GM19193 (cell line): ENCODE results near the gene ABLIM2.

Experiments used
- POLR2A ChIP-seq: IDR thresholded peaks from 4 replicates; pipeline ENCODE4 v1.6.1; 2011; ENCODE audit not compliant: insufficient read depth, insufficient read length; ENCODE audit errors: extremely low read depth

ABLIM2 gene

DNA sequence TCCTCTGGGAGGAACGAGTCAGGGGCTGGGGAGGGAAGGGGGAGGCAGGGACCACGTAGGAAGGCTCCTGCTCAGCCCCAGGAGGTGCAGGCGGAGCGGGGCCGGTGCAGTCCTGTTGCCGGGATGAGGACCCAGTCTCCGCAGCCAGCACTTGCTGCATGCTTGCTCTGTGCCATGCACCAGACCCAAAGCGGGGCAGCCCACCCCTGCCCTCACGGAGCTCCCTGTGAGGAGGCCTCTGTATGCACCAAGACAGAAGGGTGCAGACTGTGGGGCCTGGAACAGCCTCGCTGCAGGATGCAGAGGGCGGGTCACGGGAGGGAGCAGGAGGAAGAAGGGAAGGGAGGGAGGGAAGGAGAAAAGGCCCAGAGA lies 61.9 kb downstream of the ABLIM2 start:
- no peak for TF ChIP-seq POLR2A

DNA sequence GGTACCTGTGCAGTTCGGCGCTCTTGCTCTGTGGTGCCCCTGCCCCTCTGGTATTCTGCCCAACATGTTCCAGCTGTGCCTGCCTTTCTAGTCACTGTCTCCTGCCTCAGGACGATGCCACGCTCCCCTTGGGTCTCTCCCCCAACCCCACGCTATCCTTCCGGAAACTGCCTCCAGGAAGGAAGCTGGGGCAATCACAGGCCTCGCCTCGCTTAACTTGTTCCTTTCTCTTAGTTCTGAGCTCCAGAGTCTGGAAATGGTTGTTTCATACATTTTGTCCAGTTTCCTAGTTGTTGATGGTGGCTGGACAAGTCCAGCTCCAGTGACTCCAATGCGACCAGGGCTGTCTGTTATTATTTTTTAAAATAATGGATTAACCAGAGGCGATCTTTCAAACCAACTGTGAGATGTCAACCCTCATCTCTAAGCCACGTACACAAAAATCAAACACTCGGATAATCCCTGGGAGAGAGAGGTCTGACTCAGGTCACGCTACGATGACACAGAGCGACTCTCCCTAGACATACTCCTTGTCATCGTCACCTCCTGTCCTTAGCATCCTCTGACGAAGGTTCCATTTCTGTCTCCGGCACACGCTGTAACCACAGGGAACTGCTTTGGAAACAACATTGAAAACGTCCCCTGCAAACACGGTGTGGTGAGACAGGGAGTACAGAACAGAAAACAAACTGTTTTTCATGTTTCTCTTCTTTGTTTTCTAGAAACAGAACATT lies 62.5 kb downstream of the ABLIM2 start:
- TF ChIP-seq POLR2A: no peak

DNA sequence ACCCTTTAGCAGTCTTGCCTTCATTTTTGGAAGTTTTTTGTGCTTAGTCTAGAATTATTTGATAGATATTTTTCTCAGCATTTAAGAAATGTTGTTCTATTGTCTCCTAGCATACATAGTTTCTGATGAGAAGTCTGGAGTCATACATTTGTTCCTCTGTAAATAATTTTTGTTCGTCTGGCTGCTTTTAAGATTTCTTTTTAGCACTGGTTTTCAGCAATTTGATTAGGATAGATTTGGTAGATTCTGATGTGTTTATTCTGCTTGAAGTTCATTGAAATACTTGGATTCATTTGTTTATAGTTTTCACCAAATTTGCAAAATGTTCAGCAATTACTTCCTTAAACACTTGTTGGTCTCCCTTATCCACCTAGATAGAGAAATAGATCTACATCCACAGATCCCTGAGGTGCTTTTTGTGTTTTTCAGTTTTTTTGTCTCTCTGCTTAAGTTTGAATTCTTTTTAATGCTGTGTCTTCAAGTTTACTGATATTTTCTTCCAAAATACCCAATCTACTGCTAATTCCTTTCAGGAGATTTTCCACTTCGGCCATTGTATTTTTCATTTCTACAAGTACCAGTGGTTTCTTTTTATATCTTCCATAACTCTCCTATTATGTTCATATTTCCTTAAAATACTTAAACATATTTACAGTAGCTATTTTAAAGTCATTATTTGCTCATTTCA lies 64.9 kb downstream of the ABLIM2 start:
- TF ChIP-seq POLR2A: no peak

DNA sequence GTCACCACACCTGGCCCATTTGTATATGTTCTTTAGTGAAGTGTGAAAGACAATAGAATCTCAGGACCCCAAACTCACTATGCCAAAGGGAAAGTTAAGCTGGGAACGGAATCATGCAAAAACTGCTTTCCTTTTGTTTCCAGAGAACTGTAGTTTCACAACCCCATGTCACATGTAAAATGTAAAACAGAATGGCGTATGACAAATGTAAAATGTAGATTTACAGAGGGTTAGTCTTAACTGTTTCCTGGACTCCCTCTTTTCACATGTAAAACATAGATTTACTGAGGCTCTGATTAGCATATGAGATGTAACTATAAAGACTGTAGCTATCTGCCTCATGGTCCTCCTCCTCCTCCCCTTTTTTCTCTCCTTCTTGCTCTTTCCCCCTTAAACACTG lies 66.3 kb downstream of the ABLIM2 start:
- no peak for TF ChIP-seq POLR2A

DNA sequence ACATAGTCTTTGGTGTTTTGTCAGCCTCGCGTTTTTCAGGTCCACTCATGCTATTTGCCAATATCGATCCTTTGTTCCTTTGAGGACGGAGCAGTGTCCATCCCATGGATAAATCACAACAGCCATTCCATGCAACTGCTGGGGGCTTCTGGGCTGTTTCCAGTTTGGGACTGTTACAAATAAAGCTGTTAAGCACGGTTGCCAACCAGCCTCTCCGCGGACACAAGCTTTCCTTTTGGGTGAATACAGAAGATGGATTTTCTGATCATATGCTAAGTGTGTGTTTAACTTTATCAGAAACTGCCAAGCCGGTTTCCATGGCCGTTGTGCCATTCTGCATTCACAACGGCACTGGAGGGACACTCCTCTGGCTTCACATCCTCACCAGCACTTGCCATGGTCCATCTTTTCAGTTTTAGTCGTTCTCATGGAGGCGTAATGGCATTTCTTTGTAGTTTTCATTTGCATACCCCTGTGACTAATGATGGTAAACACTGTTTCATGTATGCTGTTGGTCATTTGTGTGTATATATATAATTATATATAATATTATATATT lies 67.8 kb downstream of the ABLIM2 start:
- TF ChIP-seq POLR2A: no peak

DNA sequence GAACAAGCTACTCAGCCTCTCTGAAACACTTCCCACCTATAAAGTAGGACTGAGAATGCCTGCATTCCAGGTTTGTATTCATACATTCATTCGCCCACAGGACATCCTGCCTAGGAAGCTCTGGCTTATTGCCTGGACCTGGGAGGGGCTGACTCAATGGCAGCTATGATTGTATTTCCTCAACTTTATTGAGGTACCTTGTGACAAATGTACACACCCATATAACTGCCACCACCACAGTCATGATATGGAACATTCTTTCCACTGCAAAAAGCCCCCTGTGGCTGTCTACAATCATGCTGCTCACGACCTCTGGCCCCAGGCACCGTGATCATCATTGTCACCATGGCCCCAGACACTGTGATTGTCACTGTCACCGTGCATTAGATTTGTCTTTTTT lies 68.3 kb downstream of the ABLIM2 start:
- no peak for TF ChIP-seq POLR2A

DNA sequence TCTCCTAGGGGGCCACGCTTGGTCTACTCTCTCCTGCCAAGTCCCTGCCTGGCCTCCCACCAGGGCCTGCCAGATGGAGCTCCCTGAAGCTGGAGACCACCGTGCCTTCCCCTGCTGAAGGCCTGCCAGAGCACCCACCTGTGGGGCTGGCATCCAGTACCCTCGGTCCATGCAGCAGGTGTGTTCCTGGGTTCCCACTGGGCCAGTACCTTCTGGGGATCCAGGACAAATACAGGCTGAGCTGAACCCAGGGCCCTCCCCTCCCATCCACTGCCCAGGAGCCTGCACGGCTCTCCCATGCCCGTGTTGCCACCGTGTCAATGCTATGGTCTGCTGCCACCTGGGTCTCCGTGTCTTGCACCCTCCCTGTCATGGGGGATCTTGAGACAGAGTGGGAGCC lies 68.8 kb downstream of the ABLIM2 start:
- no peak for TF ChIP-seq POLR2A

DNA sequence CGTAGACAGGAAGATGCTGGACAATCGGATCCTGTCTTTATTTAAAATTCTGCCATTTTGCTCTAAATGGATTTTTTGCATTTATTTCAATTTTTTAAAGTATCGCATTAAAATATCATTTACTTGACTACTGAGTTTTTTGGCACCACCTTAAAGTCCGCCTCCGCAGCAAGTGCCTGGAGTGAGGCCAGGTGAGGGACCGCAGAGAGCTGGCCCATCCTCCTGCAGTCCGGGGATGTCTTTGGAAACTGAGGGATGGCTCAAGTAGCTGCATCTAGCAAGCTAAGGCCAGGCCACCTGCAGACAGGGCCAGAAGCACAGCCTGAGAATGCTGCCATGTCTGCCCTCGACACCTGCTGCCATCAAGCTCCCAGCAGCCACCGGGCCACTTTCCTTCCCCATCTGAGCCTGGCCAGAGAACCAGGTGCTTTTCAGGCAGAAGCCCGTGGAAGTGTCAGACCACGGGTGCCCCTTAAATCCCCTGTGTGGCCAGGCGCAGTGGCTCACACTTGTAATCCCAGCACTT lies 69.6 kb downstream of the ABLIM2 start:
- TF ChIP-seq POLR2A: no peak

DNA sequence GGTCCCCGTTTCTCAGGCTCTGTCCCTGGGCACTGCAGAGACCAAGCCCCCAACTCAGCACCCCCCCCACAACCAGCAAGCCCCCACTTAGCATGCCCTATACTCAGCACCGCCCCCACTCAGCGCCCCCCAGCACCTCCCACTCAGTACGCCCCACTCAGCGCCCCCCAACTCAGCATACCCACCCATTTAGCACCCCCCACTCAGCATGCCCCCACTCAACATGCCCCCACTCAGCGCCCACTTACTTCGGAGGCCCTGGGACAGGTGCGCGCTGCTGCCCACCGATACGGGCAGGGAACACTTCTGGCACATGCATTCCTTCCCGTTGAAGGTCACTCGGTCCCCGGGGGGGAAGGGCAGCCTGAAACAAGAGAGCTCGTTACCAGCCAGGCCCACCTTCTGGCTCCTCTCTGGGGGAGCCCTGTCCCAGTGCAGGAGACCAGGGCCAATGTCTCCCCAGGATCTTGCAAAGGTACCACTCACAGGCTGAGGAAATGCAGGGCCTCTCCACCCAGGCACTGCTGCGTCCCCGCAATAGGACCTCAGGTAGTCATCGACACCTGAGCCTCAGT lies 70.6 kb downstream of the ABLIM2 start:
- no peak for TF ChIP-seq POLR2A

DNA sequence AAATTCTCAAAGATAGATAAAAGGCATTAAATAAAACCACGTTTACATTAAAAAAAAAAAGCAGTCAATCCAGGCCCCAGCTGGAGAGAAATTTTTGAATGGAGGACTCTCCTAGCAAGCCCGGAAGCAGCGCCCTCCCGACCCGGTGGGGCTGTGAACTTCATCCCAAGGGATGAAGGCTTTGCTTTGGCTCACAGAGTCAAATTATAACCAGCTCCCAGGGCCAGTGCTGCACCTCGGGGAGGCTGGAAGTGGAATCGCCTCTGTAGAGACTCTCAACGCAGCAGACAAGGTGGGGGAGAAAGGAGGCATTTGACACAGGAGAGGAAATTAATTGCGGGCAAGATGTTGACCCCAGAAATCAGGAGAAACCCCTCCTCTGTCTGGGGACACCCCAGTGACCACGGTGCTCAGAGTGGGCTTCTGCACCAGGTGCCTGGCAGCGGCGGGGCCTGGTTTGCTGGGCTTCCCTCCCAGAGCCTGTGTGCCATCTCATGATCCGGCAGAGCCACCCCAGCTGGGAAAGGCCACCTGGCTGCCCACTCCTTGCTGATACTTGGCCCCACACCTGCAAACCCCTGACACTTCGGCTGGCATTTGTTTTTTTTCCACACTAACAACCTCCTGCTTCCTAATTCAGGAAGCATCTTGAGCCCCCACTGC lies 71.7 kb downstream of the ABLIM2 start:
- TF ChIP-seq POLR2A: no peak

DNA sequence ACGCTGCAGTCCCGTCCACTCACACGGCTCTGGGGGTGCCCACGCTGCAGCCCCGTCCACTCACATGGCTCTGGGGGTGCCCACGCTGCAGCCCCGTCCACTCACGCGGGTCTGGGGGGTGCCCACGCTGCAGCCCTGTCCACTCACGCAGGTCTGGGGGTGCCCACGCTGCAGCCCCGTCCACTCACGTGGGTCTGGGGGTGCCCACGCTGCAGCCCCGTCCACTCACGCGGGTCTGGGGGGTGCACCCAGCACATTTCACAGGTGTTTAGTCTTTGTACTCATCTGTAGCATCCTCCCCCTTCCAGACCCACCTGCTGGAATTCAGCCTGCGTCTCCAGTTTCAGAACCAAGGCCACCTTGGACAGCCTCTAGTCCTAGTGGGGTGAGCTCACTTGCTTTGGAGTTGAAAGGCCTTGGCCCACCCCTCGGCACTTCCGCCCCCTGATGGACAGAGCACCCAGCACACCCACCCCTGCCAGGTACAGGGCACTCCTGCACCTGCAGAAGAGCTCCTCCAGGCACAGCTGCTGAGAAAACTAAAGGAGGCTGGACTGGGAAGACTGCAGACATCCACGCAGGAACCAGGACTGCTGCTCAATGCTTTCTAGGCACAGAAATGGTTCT lies 73.0 kb downstream of the ABLIM2 start:
- TF ChIP-seq POLR2A: no peak

DNA sequence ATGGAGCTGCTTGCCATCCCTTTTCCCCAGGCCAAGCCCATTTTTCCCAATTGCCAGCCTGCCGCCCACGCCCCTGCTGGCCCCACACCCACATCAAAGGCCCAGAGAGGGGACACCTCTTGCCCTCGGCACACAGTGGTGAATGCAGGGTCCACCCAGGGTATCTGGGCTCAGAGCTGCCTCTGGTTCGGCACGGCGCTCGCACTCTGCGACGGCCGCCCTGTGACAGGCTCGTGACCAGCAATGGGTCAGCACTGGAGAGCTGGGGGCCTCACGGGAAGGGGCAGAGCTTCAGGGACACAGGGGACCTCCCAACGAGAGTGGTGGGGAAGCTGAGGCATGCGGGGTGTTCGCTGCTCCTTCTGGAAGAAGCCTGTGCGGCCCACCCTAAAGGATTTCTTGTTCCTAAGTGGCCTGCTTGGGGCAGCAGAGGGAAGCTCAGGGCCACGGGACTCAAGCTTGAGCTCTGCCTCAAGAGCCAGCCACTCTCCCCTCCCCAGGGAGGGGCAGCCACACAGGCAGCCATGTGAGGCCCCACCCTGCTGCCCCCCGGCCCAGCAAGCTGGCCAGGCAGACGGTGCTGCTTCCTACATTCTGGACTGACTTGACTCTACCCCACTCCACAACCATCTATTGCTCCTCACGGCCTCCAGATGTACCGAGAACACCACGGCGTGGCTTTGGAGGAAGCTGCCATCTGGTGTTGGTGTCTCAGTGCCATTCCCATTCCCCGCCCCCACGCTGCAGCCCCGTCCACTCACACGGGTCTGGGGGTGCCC lies 73.7 kb downstream of the ABLIM2 start:
- no peak for TF ChIP-seq POLR2A

DNA sequence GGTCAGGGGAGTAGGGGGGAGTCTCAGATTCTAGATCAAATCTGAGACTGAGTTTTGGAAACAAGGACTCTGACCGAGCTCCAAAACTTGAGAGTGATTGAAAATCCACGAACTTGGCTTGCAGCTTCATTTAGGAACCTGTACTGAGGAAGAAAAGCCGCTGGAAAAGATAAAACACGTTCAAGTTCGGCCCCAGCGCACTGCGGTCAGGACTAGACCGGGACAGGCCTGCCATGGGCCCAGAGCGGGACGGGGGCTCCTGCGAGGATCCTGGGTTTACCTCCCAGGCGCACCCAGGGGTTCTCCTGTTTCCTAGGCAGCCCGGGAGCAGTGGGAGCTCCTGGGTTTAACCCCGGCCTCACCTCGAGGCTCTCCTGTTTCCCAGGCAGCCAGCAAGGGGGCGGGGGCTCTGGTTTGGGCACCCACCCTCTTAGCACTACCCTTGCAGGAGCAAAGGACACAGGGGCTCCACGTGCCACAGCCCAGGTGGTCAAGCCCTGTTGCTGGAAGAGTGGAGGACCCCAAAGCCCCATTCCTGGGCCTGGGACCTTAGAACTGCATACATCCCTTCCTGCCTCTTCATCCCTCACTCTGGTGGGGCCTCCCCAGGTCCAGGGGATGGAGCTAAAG lies 74.5 kb downstream of the ABLIM2 start:
- TF ChIP-seq POLR2A: no peak
